ENCODE measurements around the gene CST2.

GRCh38 chr20:23835716-23836115 lies 9.2 kb upstream of the CST2 start:
- TF ChIP-seq CTCF (IDR thresholded peaks at IDR 0.05) (no peak), POLR2AphosphoS5 (IDR thresholded peaks at IDR 0.05; ENCODE audit: low read depth, low read length) (no peak), REST (IDR thresholded peaks at IDR 0.05; ENCODE audit: insufficient read depth in 1 of 2, low read depth in 2 of 2, low read length in 1 of 2) (no peak), TCF7L2 (IDR thresholded peaks at IDR 0.05; ENCODE audit: low read depth, low read length) (no peak), SIN3A (IDR thresholded peaks at IDR 0.05; ENCODE audit: borderline replicate concordance, insufficient read depth, low read depth, low read length) (no peak)

All from Panc1 (cell line).